Neural progenitor cell (in vitro differentiated cells): ENCODE results near the gene TSEN34. TPM values are rescaled to one million over a fixed set of nuclear protein-coding genes. Genes with fewer than 3 reads are reported as not detected.
A peak's percentile ranks its signal among the peaks of the same experiment; 100 is the strongest.

ENCODE experiments used
- DNase-seq: peaks from one replicate; pipeline ENCODE4 v3.0.0-alpha.2; 2016; ENCODE audit warnings: low spot score
- H2AFZ ChIP-seq: fragments of 200-600 bp; sonication (generic); replicated peaks from 2 replicates; pipeline ENCODE4 v1.6.1; 2016; ENCODE audit warnings: antibody characterized with exemption
- H3F3A ChIP-seq: fragments of 200-600 bp; sonication (generic); 2 replicates; pipeline ENCODE4 v1.6.1; 2016; ENCODE audit warnings: antibody characterized with exemption, low read depth
- H3K27ac ChIP-seq: fragments of 200-600 bp; sonication (generic); 2 replicates; pipeline ENCODE4 v1.5.1; 2016; ENCODE audit warnings: mild to moderate bottlenecking
- H3K27me3 ChIP-seq: fragments of 200-600 bp; sonication (generic); 2 replicates; pipeline ENCODE4 v1.6.1; 2016; ENCODE audit warnings: mild to moderate bottlenecking, moderate library complexity
- H3K36me3 ChIP-seq: fragments of 200-600 bp; sonication (generic); 2 replicates; pipeline ENCODE4 v1.5.1; 2016
- H3K4me1 ChIP-seq: fragments of 200-600 bp; sonication (generic); 2 replicates; pipeline ENCODE4 v1.6.1; 2016; ENCODE audit warnings: mixed run types
- H3K4me2 ChIP-seq: fragments of 200-600 bp; sonication (generic); 2 replicates; pipeline ENCODE4 v1.6.1; 2016
- H3K4me3 ChIP-seq: fragments of 200-600 bp; sonication (generic); 2 replicates; pipeline ENCODE4 v1.5.1; 2016
- H3K79me2 ChIP-seq: fragments of 200-600 bp; sonication (generic); 2 replicates; pipeline ENCODE4 v1.6.1; 2016; ENCODE audit warnings: low read depth
- H3K9ac ChIP-seq: fragments of 200-600 bp; sonication (generic); 2 replicates; pipeline ENCODE4 v1.6.1; 2016
- H3K9me3 ChIP-seq: fragments of 200-600 bp; sonication (generic); 2 replicates; pipeline ENCODE4 v1.5.1; 2016; ENCODE audit warnings: low read depth
- H4K20me1 ChIP-seq: fragments of 200-600 bp; sonication (generic); 2 replicates; pipeline ENCODE4 v1.6.1; 2016; ENCODE audit warnings: low read depth
- H3K27ac Mint-ChIP-seq: 3 replicates; pipeline ENCODE4 v1.8.0; 2021; ENCODE audit warnings: mixed read lengths
- H3K27me3 Mint-ChIP-seq: 2 replicates; pipeline ENCODE4 v1.8.0; 2022; ENCODE audit warnings: low read depth, mild to moderate bottlenecking, inconsistent platforms, moderate library complexity, mixed read lengths; ENCODE audit not compliant: insufficient read depth
- H3K36me3 Mint-ChIP-seq: 3 replicates; pipeline ENCODE4 v1.8.0; 2021; ENCODE audit warnings: mixed read lengths
- H3K4me1 Mint-ChIP-seq: 3 replicates; pipeline ENCODE4 v1.8.0; 2021; ENCODE audit warnings: mixed read lengths
- H3K4me3 Mint-ChIP-seq: 3 replicates; pipeline ENCODE4 v1.8.0; 2021; ENCODE audit warnings: mild to moderate bottlenecking, moderate library complexity, mixed read lengths
- H3K9me3 Mint-ChIP-seq: 3 replicates; pipeline ENCODE4 v1.8.0; 2020; ENCODE audit warnings: mixed read lengths
- CTCF ChIP-seq: fragments of 200-600 bp; sonication (generic); IDR thresholded peaks from 2 replicates; pipeline ENCODE4 v1.5.1; 2017; ENCODE audit warnings: antibody characterized with exemption, mild to moderate bottlenecking
- EZH2 ChIP-seq: fragments of 200-600 bp; sonication (generic); IDR thresholded peaks from 2 replicates; pipeline ENCODE4 v1.6.1; 2017; ENCODE audit warnings: antibody characterized with exemption, mild to moderate bottlenecking, moderate library complexity
- EZH2phosphoT487 ChIP-seq: fragments of 200-600 bp; sonication (generic); IDR thresholded peaks from 2 replicates; pipeline ENCODE4 v1.6.1; 2017; ENCODE audit warnings: antibody characterized with exemption
- total RNA-seq: library from RNA; depleted of rRNA; stranded (reverse); fragments of >200 nt; gene quantifications from 2 replicates; pipeline ENCODE4 v1.2.3, GENCODE V29; 2015; ENCODE audit warnings: low replicate concordance

TSEN34 gene
- total RNA-seq, 1 donor from 2014 or later, result 10.3 TPM

- peaks cover 29% of the 10 kb centered on the region for H3K4me1 Mint-ChIP-seq
- H3K36me3 ChIP-seq, result no peaks in the 10 kb centered on the region
- H3K4me2 ChIP-seq, result no peak overlapping the region
- H3K9me3 Mint-ChIP-seq, result no peaks in the 10 kb centered on the region
- H3K79me2 ChIP-seq, result peaks cover 15% of the 10 kb centered on the region
- H3K27me3 ChIP-seq, result no peaks in the 10 kb centered on the region
- no peak overlapping the region for H2AFZ ChIP-seq
- no peak overlapping the region for H3K4me3 ChIP-seq
- peaks cover 9% of the 10 kb centered on the region for H3K4me1 ChIP-seq
- no peak overlapping the region for H3K27ac ChIP-seq
- H3F3A ChIP-seq, result peaks cover 17% of the 10 kb centered on the region
- no peak for DNase-seq
- peaks cover 13% of the 10 kb centered on the region for H3K27me3 Mint-ChIP-seq
- H3K27ac Mint-ChIP-seq, result no peak overlapping the region
- H3K36me3 Mint-ChIP-seq, result peaks cover 17% of the 10 kb centered on the region
- no peak for TF ChIP-seq EZH2phosphoT487
- no peak for TF ChIP-seq CTCF
- H3K9me3 ChIP-seq, result no peaks in the 10 kb centered on the region
- no peak overlapping the region for H3K4me3 Mint-ChIP-seq
- no peak overlapping the region for H3K9ac ChIP-seq
- peaks cover 28% of the 10 kb centered on the region for H4K20me1 ChIP-seq
Measured at GRCh38 chr19:54183431-54183830, 7.7 kb upstream of the TSEN34 start.

DNA sequence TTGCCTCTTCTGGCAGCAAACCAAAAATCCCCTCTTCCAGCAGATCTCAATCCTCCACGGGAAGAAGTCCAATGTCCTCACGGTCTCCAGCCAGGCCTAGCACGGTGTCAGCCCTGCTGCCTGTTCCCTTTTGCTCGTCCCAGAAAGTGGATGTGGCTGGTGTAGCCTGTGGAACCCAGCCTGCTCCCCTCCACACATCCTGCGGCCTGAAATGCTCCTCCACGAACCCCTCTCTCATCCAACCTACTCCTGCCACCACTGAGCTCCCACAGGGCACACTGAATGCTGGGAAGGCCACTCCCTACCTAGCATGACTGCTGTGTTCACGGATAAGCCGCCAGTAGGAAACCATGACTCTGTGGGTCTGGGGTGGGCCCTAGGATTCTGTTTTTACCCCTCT, 4.8 kb upstream of the TSEN34 start:
- H2AFZ ChIP-seq, result no peak overlapping the region
- Mint-ChIP-seq H3K9me3 (no peaks in the 10 kb centered on the region), H3K27me3 (peaks cover 22% of the 10 kb centered on the region), H3K27ac (peak overlapping the region; percentile 46), H3K4me3 (no peak overlapping the region), H3K4me1 (peaks cover 10% of the 10 kb centered on the region), H3K36me3 (peaks cover 15% of the 10 kb centered on the region)
- H3K9ac ChIP-seq, result no peak overlapping the region
- no peaks in the 10 kb centered on the region for H3K27me3 ChIP-seq
- H3K4me1 ChIP-seq, result peaks cover 5% of the 10 kb centered on the region
- peaks cover 21% of the 10 kb centered on the region for H3K79me2 ChIP-seq
- H3K27ac ChIP-seq, result no peak overlapping the region
- H3K9me3 ChIP-seq, result no peaks in the 10 kb centered on the region
- no peak for DNase-seq
- TF ChIP-seq EZH2phosphoT487 (no peak), CTCF (no peak), EZH2 (no peak)
- H3K4me3 ChIP-seq, result no peak overlapping the region
- H3F3A ChIP-seq, result peaks cover 10% of the 10 kb centered on the region
- H3K4me2 ChIP-seq, result no peak overlapping the region
- no peaks in the 10 kb centered on the region for H3K36me3 ChIP-seq
- peaks cover 8% of the 10 kb centered on the region for H4K20me1 ChIP-seq

- Mint-ChIP-seq H3K27me3 (peaks cover 22% of the 10 kb centered on the region), H3K9me3 (no peaks in the 10 kb centered on the region), H3K36me3 (peaks cover 15% of the 10 kb centered on the region), H3K27ac (peak overlapping the region; percentile 33), H3K4me1 (peaks cover 14% of the 10 kb centered on the region), H3K4me3 (peak overlapping the region; percentile 92)
- Histone ChIP-seq H3K4me2 (no peak overlapping the region), H3K36me3 (no peaks in the 10 kb centered on the region), H3K9me3 (no peaks in the 10 kb centered on the region), H3F3A (peaks cover 16% of the 10 kb centered on the region), H3K27ac (no peak overlapping the region), H4K20me1 (peaks cover 14% of the 10 kb centered on the region), H3K4me1 (peaks cover 9% of the 10 kb centered on the region), H3K27me3 (no peaks in the 10 kb centered on the region), H3K79me2 (peaks cover 23% of the 10 kb centered on the region), H3K9ac (no peak overlapping the region), H2AFZ (no peak overlapping the region), H3K4me3 (no peak overlapping the region)
- DNase-seq, result no peak
- no peak for TF ChIP-seq EZH2phosphoT487
- TF ChIP-seq CTCF, result no peak
- TF ChIP-seq EZH2, result no peak
Measured at GRCh38 chr19:54186934-54187381, 4.2 kb upstream of the TSEN34 start.
